Duodenal mucosa (tissue), 2 donors: ENCODE measurements around the gene H2BK1.

Source experiments
- H3K27ac ChIP-seq: one replicate; pipeline ENCODE4 v1.7.0; 2013; ENCODE audit warnings: low read depth, low read length
- H3K27me3 ChIP-seq, 2 donors: one replicate each; pipeline ENCODE4 v1.7.0; 2013; ENCODE audit warnings: low read length in 2 of 2, control low read depth in 1 of 2; ENCODE audit not compliant: insufficient read depth in 2 of 2, control insufficient read depth in 1 of 2
- H3K36me3 ChIP-seq, 2 donors: one replicate each; pipeline ENCODE4 v1.7.0; 2013; ENCODE audit warnings: low read length in 2 of 2, control low read depth in 1 of 2; ENCODE audit not compliant: insufficient read depth in 2 of 2, control insufficient read depth in 1 of 2
- H3K4me1 ChIP-seq, 2 donors: one replicate each; pipeline ENCODE4 v1.7.0; 2013; ENCODE audit warnings: low read length in 2 of 2, control low read depth in 1 of 2; ENCODE audit not compliant: insufficient read depth in 2 of 2, control insufficient read depth in 1 of 2
- H3K4me3 ChIP-seq, 2 donors: one replicate each; pipeline ENCODE4 v1.7.0; 2013; ENCODE audit warnings: low read length in 2 of 2, low read depth in 1 of 2
- H3K9ac ChIP-seq, 2 donors: one replicate each; pipeline ENCODE4 v1.7.0; 2013; ENCODE audit warnings: low read length in 2 of 2, low read depth in 1 of 2
- H3K9me3 ChIP-seq, 2 donors: one replicate each; pipeline ENCODE4 v1.7.0; 2013; ENCODE audit warnings: low read length in 2 of 2, control low read depth in 1 of 2; ENCODE audit not compliant: control insufficient read depth in 1 of 2

Gene H2BK1

DNA sequence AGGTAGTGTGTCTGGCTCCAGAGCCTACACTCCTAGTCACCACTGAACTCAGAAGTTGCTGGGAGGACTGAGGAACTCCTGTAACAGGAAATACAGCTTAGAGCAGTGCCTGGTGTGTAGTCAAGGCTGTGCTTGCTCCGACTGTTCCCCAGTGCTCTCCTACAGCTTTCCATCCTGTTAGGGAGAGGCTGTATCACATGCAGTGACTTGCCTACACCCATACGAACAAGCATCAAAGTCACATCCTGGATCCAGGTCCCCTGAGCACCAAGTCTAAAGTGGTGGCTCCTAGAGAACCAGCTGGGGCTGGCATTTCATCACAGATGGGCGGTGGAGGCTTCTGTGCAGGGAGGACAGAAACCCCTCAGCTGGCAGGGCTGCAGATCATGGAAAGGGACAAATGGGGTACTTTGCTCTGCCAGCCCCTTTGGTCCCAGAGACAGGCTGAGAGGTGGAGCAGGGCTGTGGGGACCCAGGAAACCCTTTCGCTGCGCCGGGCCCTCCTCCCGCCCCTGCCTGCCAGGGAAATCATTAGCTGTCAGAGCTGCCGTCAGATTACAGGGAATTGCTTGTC is 30.9 kb downstream of the H2BK1 start:
- no peaks in the 10 kb centered on the region for H3K9me3 ChIP-seq
- H3K4me3 ChIP-seq, result no peak overlapping the region
- H3K27ac ChIP-seq, result no peak overlapping the region
- peaks cover 3 to 14% of the 10 kb centered on the region in 2 donors for H3K27me3 ChIP-seq
- H3K4me1 ChIP-seq, result no peaks in the 10 kb centered on the region
- H3K9ac ChIP-seq, result no peak overlapping the region
- no peaks in the 10 kb centered on the region for H3K36me3 ChIP-seq

DNA sequence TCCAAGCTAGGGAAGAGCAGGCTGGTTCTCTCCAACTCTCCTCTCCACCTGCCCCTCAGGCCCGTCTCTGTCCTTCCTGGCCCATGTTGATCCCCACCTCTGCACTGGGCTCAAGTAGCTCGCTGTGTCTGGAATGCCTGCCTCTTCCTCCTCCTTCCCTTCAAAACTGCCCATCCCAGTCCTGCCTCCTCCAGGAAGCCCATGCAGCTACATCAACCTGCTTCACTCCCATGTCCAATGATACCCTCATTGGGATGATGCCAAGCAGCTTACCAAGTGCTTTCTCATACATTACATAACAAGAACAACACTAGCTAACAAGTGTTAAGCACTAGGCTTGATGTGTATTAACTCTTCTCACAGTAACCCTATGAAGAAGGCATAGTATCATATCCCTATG is 31.5 kb downstream of the H2BK1 start:
- H3K9ac ChIP-seq, result no peak overlapping the region
- no peaks in the 10 kb centered on the region for H3K36me3 ChIP-seq

DNA sequence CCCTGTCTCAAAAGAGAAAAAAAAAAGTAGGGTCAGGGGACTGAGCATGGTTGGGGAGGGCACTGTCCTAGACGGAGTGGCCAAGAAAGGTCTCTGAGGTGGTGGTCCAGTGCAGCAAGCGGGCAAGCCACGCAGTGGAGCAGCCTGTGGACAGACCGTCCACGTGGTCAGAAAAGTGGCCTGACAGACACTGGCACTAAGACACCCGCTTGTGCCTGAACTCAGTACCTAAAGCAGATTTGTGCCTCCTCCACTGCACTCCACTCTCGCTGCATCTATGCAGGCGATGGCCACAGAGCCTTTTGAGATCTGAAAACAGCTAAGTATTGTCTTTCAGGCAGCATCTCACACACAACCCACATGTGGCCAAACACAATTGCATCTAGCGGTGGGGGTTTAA is 32.1 kb downstream of the H2BK1 start:
- H3K27me3 ChIP-seq, result peaks cover 3 to 16% of the 10 kb centered on the region in 2 donors
- no peak overlapping the region for H3K4me3 ChIP-seq
- H3K9ac ChIP-seq, result no peak overlapping the region
- no peaks in the 10 kb centered on the region for H3K36me3 ChIP-seq
- H3K4me1 ChIP-seq, result no peaks in the 10 kb centered on the region
- no peak overlapping the region for H3K27ac ChIP-seq
- no peaks in the 10 kb centered on the region for H3K9me3 ChIP-seq

More for the DNA sequence above, 31.5 kb downstream of the H2BK1 start:
- Histone ChIP-seq H3K27ac (no peak overlapping the region), H3K4me1 (no peaks in the 10 kb centered on the region), H3K9me3 (no peaks in the 10 kb centered on the region), H3K27me3 (peaks cover 3 to 14% of the 10 kb centered on the region in 2 donors), H3K4me3 (no peak overlapping the region)

DNA sequence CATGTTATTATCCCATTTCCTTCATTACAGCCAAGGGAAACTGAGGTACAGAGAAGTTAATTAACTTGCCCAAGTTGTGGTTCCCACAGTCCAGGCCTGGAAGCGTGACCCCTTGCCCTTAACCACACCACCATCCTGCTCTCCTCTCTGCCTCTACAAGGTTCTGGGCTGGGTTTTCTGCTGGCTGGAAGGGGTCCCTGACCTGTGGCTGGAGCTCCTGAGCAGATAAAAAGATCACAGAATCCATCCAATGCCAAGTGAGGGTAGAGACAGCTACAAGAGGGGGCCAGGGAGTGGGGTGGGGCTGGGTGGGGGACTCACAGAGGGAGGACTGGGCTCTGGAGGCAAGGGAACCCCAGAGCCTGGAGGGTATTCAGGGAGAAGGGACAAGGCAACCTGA is 33.0 kb downstream of the H2BK1 start:
- Histone ChIP-seq H3K27ac (no peak overlapping the region), H3K4me3 (no peak overlapping the region), H3K36me3 (no peaks in the 10 kb centered on the region), H3K9me3 (no peaks in the 10 kb centered on the region), H3K27me3 (peaks cover 9 to 23% of the 10 kb centered on the region in 2 donors), H3K4me1 (no peaks in the 10 kb centered on the region), H3K9ac (no peak overlapping the region)

DNA sequence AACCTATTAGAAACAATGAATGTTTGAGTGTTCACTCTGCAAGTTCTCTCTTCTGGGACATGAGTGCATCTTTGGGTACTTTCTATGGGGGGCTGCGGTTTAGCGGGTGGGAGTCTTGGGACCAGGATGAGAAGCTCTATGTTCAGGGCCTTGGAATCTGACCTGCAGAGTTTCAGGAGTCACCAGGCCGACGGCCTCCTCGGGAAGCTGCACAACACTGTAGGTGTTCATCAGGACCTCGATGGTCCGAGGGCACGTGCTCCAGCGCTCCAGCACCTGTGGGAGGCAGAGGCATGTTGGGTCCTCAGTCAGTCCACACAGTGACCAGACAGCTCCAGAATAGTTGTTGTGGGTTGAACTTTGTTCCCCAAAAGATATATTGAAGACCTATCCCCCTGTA is 33.9 kb downstream of the H2BK1 start:
- Histone ChIP-seq H3K9ac (no peak overlapping the region), H3K27me3 (peaks cover 9 to 26% of the 10 kb centered on the region in 2 donors), H3K27ac (no peak overlapping the region), H3K36me3 (no peaks in the 10 kb centered on the region), H3K9me3 (no peaks in the 10 kb centered on the region), H3K4me3 (no peak overlapping the region), H3K4me1 (no peaks in the 10 kb centered on the region)

DNA sequence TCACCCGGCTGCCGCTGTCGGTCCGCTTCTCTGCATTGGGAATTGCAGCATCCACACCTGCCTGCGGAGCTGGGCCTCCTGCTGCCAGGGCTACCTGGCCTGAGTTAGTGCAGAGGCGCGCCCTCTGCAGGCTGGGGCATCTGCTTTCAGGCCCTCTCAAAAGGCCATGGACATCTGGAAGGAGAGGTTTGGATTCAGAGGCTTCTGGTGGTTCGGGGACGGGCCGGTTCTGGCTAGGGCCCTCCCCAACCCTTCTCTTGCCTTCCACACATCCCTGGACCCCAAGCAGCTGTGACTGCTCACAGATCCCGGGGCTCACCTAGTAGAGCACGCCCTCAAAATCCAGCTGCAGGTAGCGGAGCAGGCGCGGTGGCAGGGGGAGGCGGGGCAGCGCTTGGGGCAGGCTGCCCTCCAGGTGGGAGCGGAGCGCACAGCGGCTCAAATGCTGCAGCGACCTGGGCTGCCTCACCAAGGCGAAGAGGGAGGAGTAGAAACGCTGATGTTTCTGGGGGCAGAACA is 34.4 kb downstream of the H2BK1 start:
- Histone ChIP-seq H3K9ac (no peak overlapping the region), H3K27me3 (peaks cover 14 to 26% of the 10 kb centered on the region in 2 donors), H3K4me1 (no peaks in the 10 kb centered on the region), H3K27ac (no peak overlapping the region), H3K4me3 (no peak overlapping the region), H3K9me3 (no peaks in the 10 kb centered on the region), H3K36me3 (no peaks in the 10 kb centered on the region)

DNA sequence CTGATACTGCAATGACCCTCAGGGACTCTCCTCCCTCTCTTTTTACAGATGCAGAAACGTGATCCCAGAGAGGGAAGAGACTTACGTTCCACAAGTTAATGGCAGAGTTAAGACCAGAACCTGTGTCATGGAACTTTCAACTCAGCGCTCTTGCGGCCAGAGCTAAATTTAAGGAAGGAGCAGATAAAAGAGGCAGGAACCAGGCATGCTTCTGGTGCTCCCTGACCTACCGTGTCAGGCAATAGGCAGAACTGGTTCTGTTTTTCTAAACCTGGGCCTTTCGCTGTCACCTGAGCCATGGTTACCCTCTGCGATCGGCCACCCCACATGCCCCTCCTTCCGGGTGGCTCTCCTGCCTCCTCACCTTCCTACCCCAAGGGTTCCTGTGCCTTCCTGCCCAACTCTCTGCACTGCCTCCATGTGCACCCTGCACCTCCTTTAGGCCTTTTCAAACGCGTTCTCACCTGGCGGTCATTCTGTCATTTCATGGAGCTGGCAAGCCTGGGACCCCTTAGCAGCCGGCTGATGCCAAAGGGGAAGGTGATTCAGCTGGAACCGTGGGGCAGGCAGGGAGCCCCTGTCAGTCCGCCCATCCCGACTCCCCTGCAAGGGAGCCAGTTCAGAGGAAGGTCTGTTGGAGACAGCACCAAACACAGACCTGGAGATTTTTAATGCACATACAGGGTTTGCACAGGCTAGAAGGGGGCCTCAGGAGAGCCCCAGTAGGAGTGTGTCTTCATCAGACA is 35.1 kb downstream of the H2BK1 start:
- Histone ChIP-seq H3K4me3 (no peak overlapping the region), H3K9ac (no peak overlapping the region), H3K27me3 (peaks cover 14 to 26% of the 10 kb centered on the region in 2 donors), H3K27ac (no peak overlapping the region), H3K4me1 (no peaks in the 10 kb centered on the region), H3K9me3 (no peaks in the 10 kb centered on the region), H3K36me3 (no peaks in the 10 kb centered on the region)

DNA sequence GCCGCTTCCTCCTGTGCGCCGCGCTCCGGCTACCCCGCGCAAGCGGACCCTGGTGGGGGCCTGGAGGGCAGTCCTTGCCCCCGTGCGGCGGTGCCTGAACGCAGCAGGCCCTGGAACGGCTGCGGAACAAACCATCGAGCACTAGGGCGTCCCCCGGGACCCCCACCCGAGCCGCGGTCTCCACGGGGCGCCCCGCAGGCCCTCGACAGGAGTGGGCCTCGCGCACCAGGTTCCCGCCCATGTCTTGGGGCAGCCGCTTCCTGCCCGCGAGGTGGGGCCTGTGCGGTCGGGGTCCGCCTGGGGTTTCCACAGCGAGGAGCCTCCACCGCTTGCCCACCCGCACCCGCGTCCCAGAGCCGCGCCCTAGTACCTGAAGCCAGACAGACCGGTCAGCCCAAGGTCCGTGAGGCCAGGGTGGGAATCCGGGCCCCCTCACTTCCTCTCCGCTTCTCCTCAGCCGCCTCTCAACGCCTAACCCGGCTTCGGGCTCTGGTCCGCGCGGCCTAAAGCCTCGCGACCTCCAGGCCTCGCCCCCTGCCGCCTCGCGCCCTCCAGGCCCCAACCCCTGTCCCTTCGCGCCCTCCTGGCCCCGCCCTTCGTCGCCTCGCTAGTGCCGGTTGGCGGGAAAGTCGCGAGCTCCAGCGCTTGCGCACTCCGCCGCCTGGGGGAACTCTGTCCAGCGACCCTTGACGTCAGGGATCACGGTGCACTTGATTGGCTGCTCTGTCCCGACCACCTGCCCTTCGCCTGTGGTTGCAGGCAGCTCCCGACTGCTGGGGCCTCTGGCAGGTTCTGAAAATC is 35.8 kb downstream of the H2BK1 start:
- H3K9ac ChIP-seq, result no peak overlapping the region
- H3K4me1 ChIP-seq, result no peaks in the 10 kb centered on the region
- H3K4me3 ChIP-seq, result no peak overlapping the region
- H3K27me3 ChIP-seq, result peaks cover 16 to 32% of the 10 kb centered on the region in 2 donors
- no peak overlapping the region for H3K27ac ChIP-seq
- H3K9me3 ChIP-seq, result no peaks in the 10 kb centered on the region
- no peaks in the 10 kb centered on the region for H3K36me3 ChIP-seq

DNA sequence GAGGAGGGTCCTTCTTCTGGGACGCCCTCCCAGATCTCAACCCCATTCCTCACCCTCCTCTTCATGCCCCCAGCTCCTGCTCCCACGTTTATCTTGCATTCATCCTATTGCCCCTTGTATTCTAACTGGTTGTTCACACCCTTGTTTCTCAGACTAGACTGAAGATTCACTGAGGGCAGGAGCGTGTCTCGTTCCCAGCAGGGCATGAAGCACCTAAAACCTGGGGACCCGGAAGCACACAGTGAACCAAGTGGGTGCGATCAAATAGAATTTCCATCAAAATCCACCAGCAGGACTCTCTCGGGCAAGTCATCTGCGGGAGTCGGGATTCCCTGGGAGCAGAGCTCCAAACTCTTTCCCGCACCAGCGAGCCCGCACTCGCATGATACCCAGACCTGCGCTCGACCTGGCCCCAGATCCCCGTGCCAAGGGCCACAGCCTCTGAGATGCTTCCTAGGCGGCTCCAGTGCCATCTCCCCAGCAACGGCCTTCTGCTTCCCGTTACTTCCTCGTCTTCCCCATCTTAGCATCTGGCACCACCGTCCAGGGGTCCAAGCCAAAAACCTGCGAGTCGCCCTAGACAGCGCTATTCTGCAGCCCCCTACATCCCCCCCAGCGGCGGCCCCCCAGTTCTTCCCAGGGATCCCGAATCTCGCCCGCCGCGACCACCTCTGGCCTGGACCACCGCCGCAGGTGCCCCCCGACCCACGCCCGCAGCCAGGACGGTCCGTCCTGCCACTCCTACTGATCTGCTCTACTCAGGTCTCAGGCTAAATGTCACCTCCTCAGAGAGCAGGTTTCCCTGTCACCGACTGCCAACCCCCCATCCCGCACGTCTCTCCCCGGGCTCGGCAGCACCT is 36.7 kb downstream of the H2BK1 start:
- H3K27ac ChIP-seq, result no peak overlapping the region
- no peaks in the 10 kb centered on the region for H3K36me3 ChIP-seq
- H3K27me3 ChIP-seq, result peaks cover 24 to 37% of the 10 kb centered on the region in 2 donors
- H3K9ac ChIP-seq, result no peak overlapping the region
- no peaks in the 10 kb centered on the region for H3K9me3 ChIP-seq
- no peaks in the 10 kb centered on the region for H3K4me1 ChIP-seq
- H3K4me3 ChIP-seq, result no peak overlapping the region
